Measurements from ENCODE around the gene SPTBN1. TPM values are rescaled to one million over a fixed set of nuclear protein-coding genes. Genes with fewer than 3 reads are reported as not detected.

Gene SPTBN1
- total RNA-seq, 1 donor, result 200 TPM

- DNase-seq (ENCODE audit: low read depth), result no peak
- TF ChIP-seq CTCF (IDR thresholded peaks at IDR 0.05; ENCODE audit: insufficient read depth, low read depth, low read length), result no peak
- H3K4me3 ChIP-seq (ENCODE audit: low read depth, low read length), result no peak overlapping the region
Observed at GRCh38 chr2:54473851-54474250, 17.7 kb downstream of the SPTBN1 start.

GRCh38 chr2:54475285-54475684, 19.2 kb downstream of the SPTBN1 start:
- no peak for TF ChIP-seq CTCF (IDR thresholded peaks at IDR 0.05; ENCODE audit: insufficient read depth, low read depth, low read length)
- H3K4me3 ChIP-seq (ENCODE audit: low read depth, low read length), result no peak overlapping the region
- no peak for DNase-seq (ENCODE audit: low read depth)

- H3K4me3 ChIP-seq (ENCODE audit: low read depth, low read length), result no peak overlapping the region
- no peak for TF ChIP-seq CTCF (IDR thresholded peaks at IDR 0.05; ENCODE audit: insufficient read depth, low read depth, low read length)
- no peak for DNase-seq (ENCODE audit: low read depth)
Observed at GRCh38 chr2:54475919-54476318, 19.8 kb downstream of the SPTBN1 start.

- H3K4me3 ChIP-seq (ENCODE audit: low read depth, low read length), result no peak overlapping the region
- DNase-seq (ENCODE audit: low read depth), result peak; percentile 47
- no peak for TF ChIP-seq CTCF (IDR thresholded peaks at IDR 0.05; ENCODE audit: insufficient read depth, low read depth, low read length)
Observed at GRCh38 chr2:54476852-54477251, 20.7 kb downstream of the SPTBN1 start.

GRCh38 chr2:54477896-54478295, 21.8 kb downstream of the SPTBN1 start:
- TF ChIP-seq CTCF (IDR thresholded peaks at IDR 0.05; ENCODE audit: insufficient read depth, low read depth, low read length), result no peak
- no peak for DNase-seq (ENCODE audit: low read depth)
- no peak overlapping the region for H3K4me3 ChIP-seq (ENCODE audit: low read depth, low read length)

- no peak for DNase-seq (ENCODE audit: low read depth)
- no peak overlapping the region for H3K4me3 ChIP-seq (ENCODE audit: low read depth, low read length)
- no peak for TF ChIP-seq CTCF (IDR thresholded peaks at IDR 0.05; ENCODE audit: insufficient read depth, low read depth, low read length)
Observed at GRCh38 chr2:54478899-54479298, 22.8 kb downstream of the SPTBN1 start.

GRCh38 chr2:54479424-54479823, 23.3 kb downstream of the SPTBN1 start:
- TF ChIP-seq CTCF (IDR thresholded peaks at IDR 0.05; ENCODE audit: insufficient read depth, low read depth, low read length), result no peak
- DNase-seq (ENCODE audit: low read depth), result peak; percentile 92
- H3K4me3 ChIP-seq (ENCODE audit: low read depth, low read length), result no peak overlapping the region
